Measurements from ENCODE around the gene CDH20.

GRCh38 chr18:61286867-61287266 is 46.4 kb upstream of the CDH20 start:
- TF ChIP-seq EZH2 (IDR thresholded peaks at IDR 0.05), result no peak
- TF ChIP-seq POLR2A (IDR thresholded peaks at IDR 0.05; ENCODE audit: borderline replicate concordance, extremely low read depth, insufficient read depth, insufficient read length), result no peak
- no peak for TF ChIP-seq TCF7L2 (IDR thresholded peaks at IDR 0.05; ENCODE audit: borderline replicate concordance, extremely low read depth, insufficient read depth, insufficient read length)
- TF ChIP-seq, protein P1, sequence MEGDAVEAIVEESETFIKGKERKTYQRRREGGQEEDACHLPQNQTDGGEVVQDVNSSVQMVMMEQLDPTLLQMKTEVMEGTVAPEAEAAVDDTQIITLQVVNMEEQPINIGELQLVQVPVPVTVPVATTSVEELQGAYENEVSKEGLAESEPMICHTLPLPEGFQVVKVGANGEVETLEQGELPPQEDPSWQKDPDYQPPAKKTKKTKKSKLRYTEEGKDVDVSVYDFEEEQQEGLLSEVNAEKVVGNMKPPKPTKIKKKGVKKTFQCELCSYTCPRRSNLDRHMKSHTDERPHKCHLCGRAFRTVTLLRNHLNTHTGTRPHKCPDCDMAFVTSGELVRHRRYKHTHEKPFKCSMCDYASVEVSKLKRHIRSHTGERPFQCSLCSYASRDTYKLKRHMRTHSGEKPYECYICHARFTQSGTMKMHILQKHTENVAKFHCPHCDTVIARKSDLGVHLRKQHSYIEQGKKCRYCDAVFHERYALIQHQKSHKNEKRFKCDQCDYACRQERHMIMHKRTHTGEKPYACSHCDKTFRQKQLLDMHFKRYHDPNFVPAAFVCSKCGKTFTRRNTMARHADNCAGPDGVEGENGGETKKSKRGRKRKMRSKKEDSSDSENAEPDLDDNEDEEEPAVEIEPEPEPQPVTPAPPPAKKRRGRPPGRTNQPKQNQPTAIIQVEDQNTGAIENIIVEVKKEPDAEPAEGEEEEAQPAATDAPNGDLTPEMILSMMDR (IDR thresholded peaks at IDR 0.05 in 2 of 3, conservative IDR thresholded peaks at IDR 0.05 in 1 of 3; ENCODE audit: borderline replicate concordance in 1 of 3, insufficient read depth in 1 of 3, low read depth in 2 of 3, low read length in 2 of 3), result no peak
- TF ChIP-seq, protein P2, sequence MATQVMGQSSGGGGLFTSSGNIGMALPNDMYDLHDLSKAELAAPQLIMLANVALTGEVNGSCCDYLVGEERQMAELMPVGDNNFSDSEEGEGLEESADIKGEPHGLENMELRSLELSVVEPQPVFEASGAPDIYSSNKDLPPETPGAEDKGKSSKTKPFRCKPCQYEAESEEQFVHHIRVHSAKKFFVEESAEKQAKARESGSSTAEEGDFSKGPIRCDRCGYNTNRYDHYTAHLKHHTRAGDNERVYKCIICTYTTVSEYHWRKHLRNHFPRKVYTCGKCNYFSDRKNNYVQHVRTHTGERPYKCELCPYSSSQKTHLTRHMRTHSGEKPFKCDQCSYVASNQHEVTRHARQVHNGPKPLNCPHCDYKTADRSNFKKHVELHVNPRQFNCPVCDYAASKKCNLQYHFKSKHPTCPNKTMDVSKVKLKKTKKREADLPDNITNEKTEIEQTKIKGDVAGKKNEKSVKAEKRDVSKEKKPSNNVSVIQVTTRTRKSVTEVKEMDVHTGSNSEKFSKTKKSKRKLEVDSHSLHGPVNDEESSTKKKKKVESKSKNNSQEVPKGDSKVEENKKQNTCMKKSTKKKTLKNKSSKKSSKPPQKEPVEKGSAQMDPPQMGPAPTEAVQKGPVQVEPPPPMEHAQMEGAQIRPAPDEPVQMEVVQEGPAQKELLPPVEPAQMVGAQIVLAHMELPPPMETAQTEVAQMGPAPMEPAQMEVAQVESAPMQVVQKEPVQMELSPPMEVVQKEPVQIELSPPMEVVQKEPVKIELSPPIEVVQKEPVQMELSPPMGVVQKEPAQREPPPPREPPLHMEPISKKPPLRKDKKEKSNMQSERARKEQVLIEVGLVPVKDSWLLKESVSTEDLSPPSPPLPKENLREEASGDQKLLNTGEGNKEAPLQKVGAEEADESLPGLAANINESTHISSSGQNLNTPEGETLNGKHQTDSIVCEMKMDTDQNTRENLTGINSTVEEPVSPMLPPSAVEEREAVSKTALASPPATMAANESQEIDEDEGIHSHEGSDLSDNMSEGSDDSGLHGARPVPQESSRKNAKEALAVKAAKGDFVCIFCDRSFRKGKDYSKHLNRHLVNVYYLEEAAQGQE (IDR thresholded peaks at IDR 0.05; ENCODE audit: low read depth), result no peak
- no peak for TF ChIP-seq RAD21 (IDR thresholded peaks at IDR 0.05; ENCODE audit: low read depth)
- TF ChIP-seq POLR2AphosphoS5 (IDR thresholded peaks at IDR 0.05; ENCODE audit: low read depth, low read length), result no peak
- no peak for TF ChIP-seq YY1 (IDR thresholded peaks at IDR 0.05; ENCODE audit: extremely low read depth, insufficient replicate concordance, low read depth, low read length)
- TF ChIP-seq SRF (IDR thresholded peaks at IDR 0.05; ENCODE audit: low read depth), result no peak
- TF ChIP-seq, protein P3, sequence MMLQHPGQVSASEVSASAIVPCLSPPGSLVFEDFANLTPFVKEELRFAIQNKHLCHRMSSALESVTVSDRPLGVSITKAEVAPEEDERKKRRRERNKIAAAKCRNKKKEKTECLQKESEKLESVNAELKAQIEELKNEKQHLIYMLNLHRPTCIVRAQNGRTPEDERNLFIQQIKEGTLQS (IDR thresholded peaks at IDR 0.05), result no peak
- TF ChIP-seq CEBPB (IDR thresholded peaks at IDR 0.05; ENCODE audit: low read depth), result no peak
- no peak for TF ChIP-seq EZH2phosphoT487 (IDR thresholded peaks at IDR 0.05; ENCODE audit: borderline replicate concordance)
- no peak for TF ChIP-seq SP1 (IDR thresholded peaks at IDR 0.05; ENCODE audit: low read depth)
- TF ChIP-seq ZNF274 (IDR thresholded peaks at IDR 0.05; ENCODE audit: low read depth, low read length), result no peak
